K562 (cell line): ENCODE data around the gene INSM1. TPM values are rescaled to one million over a fixed set of nuclear protein-coding genes. Genes with fewer than 3 reads are reported as not detected.

Experiments
- ATAC-seq: fragments of 200-7000 bp; cut with Tn5 transposase; 3 replicates; pipeline ENCODE4 v1.9.1; 2020; ENCODE audit warnings: moderate library complexity
- BruUV-seq: library from RNA; stranded (reverse); fragments of 400-500 nt; replicated peaks from 2 replicates; lab custom pipeline; 2021; lab: Mats Ljungman, UMichigan
- CTCF ChIA-PET: fragments of 300-600 bp; formaldehyde crosslinking; extraction: SDS; loops from one replicate; lab custom pipeline; 2021; ENCODE audit warnings: low intra/inter-chr PET ratio; lab: Yijun Ruan, JAX
- POLR2A ChIA-PET: fragments of 300-600, 350-650 bp; sonication (Branson Sonifier 250); formaldehyde crosslinking; extraction: SDS; loops from one replicate; lab custom pipeline; 2021; ENCODE audit warnings: antibody characterized with exemption, inconsistent platforms; lab: Yijun Ruan, JAX
- DNase-seq, 4 experiments: peaks; one replicate each; pipeline versions ENCODE4 v3.0.0 to v3.0.0-alpha.2; 2011 to 2018; ENCODE audit warnings: low spot score in 3 of 4, mixed read lengths in 3 of 4; ENCODE audit errors: extremely low read depth in 1 of 4
- FAIRE-seq: peaks from 2 replicates; lab custom pipeline; 2011; peaks lifted over from hg19 to GRCh38; lab: Jason Lieb, UNC
- H2AFZ ChIP-seq: 2 replicates; pipeline ENCODE4 v1.6.0; 2011; ENCODE audit warnings: low read depth, low read length, control low read depth, inconsistent platforms
- H3K27ac ChIP-seq: fragments of 200-600 bp; 3 replicates; pipeline ENCODE4 v1.8.0; 2011; ENCODE audit warnings: low read depth, mild to moderate bottlenecking, control low read depth, inconsistent platforms, low read length, moderate library complexity, mixed read lengths; ENCODE audit errors: extremely low read depth
- H3K27me3 ChIP-seq, 2 experiments: fragments of 300-600 bp in 1 of 2; 2 replicates in 1 of 2; 3 replicates in 1 of 2; pipeline versions ENCODE4 v1.6.0 to v1.8.0; 2011; ENCODE audit warnings: inconsistent platforms in 2 of 2, low read length in 2 of 2, mild to moderate bottlenecking in 1 of 2, mixed read lengths in 1 of 2, moderate library complexity in 1 of 2; ENCODE audit not compliant: control insufficient read depth in 2 of 2, insufficient read depth in 2 of 2
- H3K36me3 ChIP-seq: fragments of 300-600 bp; 3 replicates; pipeline ENCODE4 v1.8.0; 2011; ENCODE audit warnings: mild to moderate bottlenecking, low read length, inconsistent platforms; ENCODE audit not compliant: control insufficient read depth, insufficient read depth
- H3K4me1 ChIP-seq, 2 experiments: fragments of 200-600 bp in 1 of 2; replicated peaks in 1 of 2; 2 replicates in 1 of 2; 3 replicates in 1 of 2; pipeline versions ENCODE4 v1.5.1 to v1.8.0; 2011; ENCODE audit warnings: inconsistent platforms in 2 of 2, low read length in 2 of 2, mild to moderate bottlenecking in 1 of 2, mixed read lengths in 1 of 2, moderate library complexity in 1 of 2; ENCODE audit not compliant: control insufficient read depth in 2 of 2, insufficient read depth in 2 of 2
- H3K4me2 ChIP-seq: 2 replicates; pipeline ENCODE4 v1.6.1; 2011; ENCODE audit warnings: low read length, control low read depth, inconsistent platforms, mixed read lengths; ENCODE audit not compliant: insufficient read depth
- H3K4me3 ChIP-seq: fragments of 200-600 bp; sonication (generic), shearing (Covaris generic); 2 replicates; pipeline ENCODE4 v1.5.1; 2016; ENCODE audit warnings: control low read depth, inconsistent platforms
- H3K79me2 ChIP-seq: fragments of 200-600 bp; 3 replicates; pipeline ENCODE4 v1.8.0; 2011; ENCODE audit warnings: low read length, inconsistent platforms; ENCODE audit not compliant: control insufficient read depth, insufficient read depth
- H3K9ac ChIP-seq, 2 experiments: 2 replicates each; pipeline versions ENCODE4 v1.6.0 to v1.6.1; 2011; ENCODE audit warnings: low read depth in 2 of 2, low read length in 2 of 2, control low read depth in 1 of 2, inconsistent platforms in 1 of 2, mild to moderate bottlenecking in 1 of 2, mixed read lengths in 1 of 2; ENCODE audit not compliant: insufficient read depth in 1 of 2
- H3K9me1 ChIP-seq: one replicate; pipeline ENCODE4 v1.6.0; 2011; ENCODE audit warnings: inconsistent platforms, mild to moderate bottlenecking, low read length, moderate library complexity; ENCODE audit not compliant: control insufficient read depth, insufficient read depth
- H3K9me3 ChIP-seq: replicated peaks from 2 replicates; pipeline ENCODE4 v1.5.1; 2011; ENCODE audit warnings: low read depth, low read length, inconsistent platforms; ENCODE audit not compliant: control insufficient read depth, insufficient read depth
- H4K20me1 ChIP-seq: replicated peaks from 2 replicates; pipeline ENCODE4 v1.6.1; 2011; ENCODE audit warnings: low read length, inconsistent platforms, mixed read lengths; ENCODE audit not compliant: control insufficient read depth, insufficient read depth
- CCAR2 ChIP-seq: fragments of 200-400 bp; formaldehyde crosslinking; IDR thresholded peaks from 2 replicates; pipeline ENCODE4 v1.6.1; 2017; ENCODE audit warnings: mild to moderate bottlenecking, low read depth, low read length
- DIDO1 ChIP-seq: fragments of 450-650 bp; IDR thresholded peaks from 2 replicates; pipeline ENCODE4 v1.6.1; 2016; ENCODE audit warnings: low read depth, missing biosample characterization, missing genetic modification characterization
- KDM1A ChIP-seq, 2 experiments: fragments of 450-650 bp; IDR thresholded peaks; 2 replicates each; pipeline ENCODE4 v1.6.1; 2016; ENCODE audit warnings: mild to moderate bottlenecking in 2 of 2
- NONO ChIP-seq, 2 experiments: fragments of 200-400 bp in 1 of 2; fragments of 450-650 bp in 1 of 2; formaldehyde crosslinking in 1 of 2; IDR thresholded peaks; 2 replicates each; pipeline ENCODE4 v1.6.1; 2017; ENCODE audit warnings: low read depth in 2 of 2, mild to moderate bottlenecking in 2 of 2, moderate library complexity in 2 of 2, low read length in 1 of 2
- PYGO2 ChIP-seq: fragments of 450-650 bp; IDR thresholded peaks from 2 replicates; pipeline ENCODE4 v1.6.1; 2016; ENCODE audit warnings: mild to moderate bottlenecking, missing genetic modification characterization, moderate library complexity, missing compliant biosample characterization
- TAF15 ChIP-seq: fragments of 200-400 bp; formaldehyde crosslinking; IDR thresholded peaks from 2 replicates; pipeline ENCODE4 v1.6.1; 2017; ENCODE audit warnings: mild to moderate bottlenecking, low read depth, low read length, moderate library complexity
- YBX1 ChIP-seq: fragments of 450-650 bp; IDR thresholded peaks from 2 replicates; pipeline ENCODE4 v1.7.1; 2016; ENCODE audit warnings: mild to moderate bottlenecking
- ZFPM2 ChIP-seq: fragments of 250-450 bp; sonication (Bioruptor Pico); IDR thresholded peaks from 2 replicates; pipeline ENCODE4 v1.5.1; 2022; ENCODE audit warnings: mild to moderate bottlenecking
- ZNF146 ChIP-seq: IDR thresholded peaks from one replicate; pipeline ENCODE4 v1.6.1; 2018; ENCODE audit warnings: missing compliant biosample characterization; ENCODE audit not compliant: unreplicated experiment
- ZNF282 ChIP-seq: sonication (generic); formaldehyde crosslinking; IDR thresholded peaks from 2 replicates; pipeline ENCODE4 v1.8.1; 2023; ENCODE audit warnings: missing genetic modification reagents
- ZNF699 ChIP-seq: fragments of 250-450 bp; sonication (Bioruptor Pico); IDR thresholded peaks from 2 replicates; pipeline ENCODE4 v1.8.0; 2021; ENCODE audit warnings: mild to moderate bottlenecking, moderate library complexity; ENCODE audit not compliant: insufficient replicate concordance
- WGBS: fragments of 100-300 bp; shearing (Covaris generic); methylation state at CpG from one replicate; pipeline ENCODE4 v1.1.6; 2016; ENCODE audit warnings: low coverage, mixed read lengths; ENCODE audit not compliant: insufficient coverage; ENCODE audit errors: missing lambda C conversion rate; 5-methylcytosine and 5-hydroxymethylcytosine counted together
- in situ Hi-C: fragments of 300-500 bp; cut with MboI; formaldehyde crosslinking; loops from 4 replicates; pipeline ENCODE4 v1.15.0; 2018; ENCODE audit warnings: inconsistent platforms, mixed read lengths
- intact Hi-C: fragments of 100-400 bp; cut with micrococcal nuclease; formaldehyde crosslinking; loops from 2 replicates; pipeline ENCODE4 v1.14.2; 2022
- polyA plus RNA-seq, 8 experiments: library from polyadenylated mRNA; depleted of rRNA in 4 of 8; stranded (reverse) in 5 of 8; unstranded in 3 of 8; fragments of >200 nt; fragmentation: Nextera tagmentation in 2 of 8; fragmentation: Illumina TruSeq in 1 of 8; extraction: Ambion mirVana in 2 of 8; extraction: Trizol in 1 of 8; gene quantifications; 2 replicates each; pipeline versions ENCODE4 v1.2.1 to v1.2.3, GENCODE V29; 2011 to 2014; ENCODE audit warnings: inconsistent platforms in 1 of 8, missing spikeins in 1 of 8
- total RNA-seq, 7 experiments: library from RNA; depleted of rRNA in 6 of 7; stranded (reverse); fragments of >200 nt in 6 of 7; fragmentation: Illumina TruSeq in 2 of 7; extraction: Trizol in 2 of 7; gene quantifications; 2 replicates each; pipeline versions ENCODE4 v1.2.1 to v1.2.3, GENCODE V29; 2011 to 2021; ENCODE audit warnings: low replicate concordance in 1 of 7
- TF ChIP-seq, protein P1 (sequence below): fragments of 450-650 bp; IDR thresholded peaks from 2 replicates; pipeline ENCODE4 v1.6.1; 2014; ENCODE audit warnings: low read depth, mild to moderate bottlenecking, moderate library complexity, borderline replicate concordance
- TF ChIP-seq, protein P2 (sequence below): IDR thresholded peaks from 3 replicates; pipeline ENCODE4 v1.6.1; 2011; ENCODE audit warnings: borderline replicate concordance, mild to moderate bottlenecking, moderate library complexity; ENCODE audit not compliant: insufficient read length; ENCODE audit errors: extremely low read depth
- TF ChIP-seq, protein P3 (sequence below), 3 experiments: IDR thresholded peaks in 2 of 3; conservative IDR thresholded peaks in 1 of 3; 2 replicates each; pipeline ENCODE4 v1.5.1; 2011 to 2012; ENCODE audit warnings: low read length in 3 of 3, mild to moderate bottlenecking in 3 of 3, control low read depth in 2 of 3, improper control_type of control experiment in 1 of 3, inconsistent platforms in 1 of 3, low read depth in 1 of 3, mixed read lengths in 1 of 3, moderate library complexity in 1 of 3; ENCODE audit not compliant: insufficient read depth in 2 of 3
- TF ChIP-seq, protein P4 (sequence below): fragments of 250-450 bp; sonication (Bioruptor Pico); IDR thresholded peaks from 2 replicates; pipeline ENCODE4 v1.9.0; 2021; ENCODE audit warnings: mild to moderate bottlenecking, inconsistent platforms

INSM1 gene
- total and polyA plus RNA-seq, 9 of the 15 experiments (the other 6 are each of a cell fraction or from before 2014, with no cell fraction given), result not detected

DNA sequence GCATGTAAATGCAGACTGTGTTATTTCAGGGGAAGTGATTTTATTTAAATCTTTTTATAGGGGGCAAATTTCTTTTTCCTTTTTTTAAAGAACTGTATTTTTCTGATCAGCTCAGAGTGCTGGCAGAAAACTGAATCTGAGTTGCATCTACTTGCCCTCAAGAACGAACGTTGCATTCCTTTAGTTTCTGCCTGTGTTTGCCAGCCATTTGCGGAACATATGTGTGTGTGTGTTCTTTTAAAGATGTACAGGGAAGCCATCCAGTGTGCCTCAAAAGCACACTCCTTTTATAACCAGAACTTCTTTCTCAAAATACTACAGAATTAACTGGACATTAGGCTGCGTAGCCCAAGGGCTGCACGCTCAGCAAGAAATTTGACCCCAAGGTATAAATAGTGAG, 25.8 kb upstream of the INSM1 start:
- no peak for ATAC-seq
- H3K9ac ChIP-seq, result no peak overlapping the region
- H3K4me1 ChIP-seq, result no peaks in the 10 kb centered on the region
- H3K9me1 ChIP-seq, result no peaks in the 10 kb centered on the region
- FAIRE-seq, result no peak
- no peak for DNase-seq
- no peak overlapping the region for H2AFZ ChIP-seq
- ChIA-PET POLR2A (no interaction called here), CTCF (no interaction called here)
- H3K4me2 ChIP-seq, result no peak overlapping the region
- no peak overlapping the region for H3K27ac ChIP-seq
- no peaks in the 10 kb centered on the region for H3K36me3 ChIP-seq
- no TSS peak for BruUV-seq
- H3K79me2 ChIP-seq, result no peaks in the 10 kb centered on the region
- in situ Hi-C loops (no loop called here), intact Hi-C loops (no loop called here)
- 2% methylated on average over 5 of the region's 5 CpGs for WGBS
- no peak overlapping the region for H3K4me3 ChIP-seq
- H3K9me3 ChIP-seq, result no peaks in the 10 kb centered on the region
- H4K20me1 ChIP-seq, result no peaks in the 10 kb centered on the region
- H3K27me3 ChIP-seq, result peaks cover 0 to 8% of the 10 kb centered on the region in 2 experiments; a peak in 1 of 5 replicates
- TF ChIP-seq TAF15 (no peak), YBX1 (no peak), ZNF146 (CRISPR knock-in tag) (no peak), ZFPM2 (CRISPR knock-in tag) (no peak), ZNF282 (CRISPR knock-in tag) (no peak), PYGO2 (tag) (no peak), KDM1A (IDR thresholded peaks at IDR 0.05) (no peak), DIDO1 (tag) (no peak), NONO (IDR thresholded peaks at IDR 0.05; ENCODE audit: low read depth in 2 of 2, low read length in 1 of 2) (no peak), ZNF699 (no peak), CCAR2 (no peak)
- TF ChIP-seq, protein P1, sequence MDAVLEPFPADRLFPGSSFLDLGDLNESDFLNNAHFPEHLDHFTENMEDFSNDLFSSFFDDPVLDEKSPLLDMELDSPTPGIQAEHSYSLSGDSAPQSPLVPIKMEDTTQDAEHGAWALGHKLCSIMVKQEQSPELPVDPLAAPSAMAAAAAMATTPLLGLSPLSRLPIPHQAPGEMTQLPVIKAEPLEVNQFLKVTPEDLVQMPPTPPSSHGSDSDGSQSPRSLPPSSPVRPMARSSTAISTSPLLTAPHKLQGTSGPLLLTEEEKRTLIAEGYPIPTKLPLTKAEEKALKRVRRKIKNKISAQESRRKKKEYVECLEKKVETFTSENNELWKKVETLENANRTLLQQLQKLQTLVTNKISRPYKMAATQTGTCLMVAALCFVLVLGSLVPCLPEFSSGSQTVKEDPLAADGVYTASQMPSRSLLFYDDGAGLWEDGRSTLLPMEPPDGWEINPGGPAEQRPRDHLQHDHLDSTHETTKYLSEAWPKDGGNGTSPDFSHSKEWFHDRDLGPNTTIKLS, result no peak
- TF ChIP-seq, protein P2, sequence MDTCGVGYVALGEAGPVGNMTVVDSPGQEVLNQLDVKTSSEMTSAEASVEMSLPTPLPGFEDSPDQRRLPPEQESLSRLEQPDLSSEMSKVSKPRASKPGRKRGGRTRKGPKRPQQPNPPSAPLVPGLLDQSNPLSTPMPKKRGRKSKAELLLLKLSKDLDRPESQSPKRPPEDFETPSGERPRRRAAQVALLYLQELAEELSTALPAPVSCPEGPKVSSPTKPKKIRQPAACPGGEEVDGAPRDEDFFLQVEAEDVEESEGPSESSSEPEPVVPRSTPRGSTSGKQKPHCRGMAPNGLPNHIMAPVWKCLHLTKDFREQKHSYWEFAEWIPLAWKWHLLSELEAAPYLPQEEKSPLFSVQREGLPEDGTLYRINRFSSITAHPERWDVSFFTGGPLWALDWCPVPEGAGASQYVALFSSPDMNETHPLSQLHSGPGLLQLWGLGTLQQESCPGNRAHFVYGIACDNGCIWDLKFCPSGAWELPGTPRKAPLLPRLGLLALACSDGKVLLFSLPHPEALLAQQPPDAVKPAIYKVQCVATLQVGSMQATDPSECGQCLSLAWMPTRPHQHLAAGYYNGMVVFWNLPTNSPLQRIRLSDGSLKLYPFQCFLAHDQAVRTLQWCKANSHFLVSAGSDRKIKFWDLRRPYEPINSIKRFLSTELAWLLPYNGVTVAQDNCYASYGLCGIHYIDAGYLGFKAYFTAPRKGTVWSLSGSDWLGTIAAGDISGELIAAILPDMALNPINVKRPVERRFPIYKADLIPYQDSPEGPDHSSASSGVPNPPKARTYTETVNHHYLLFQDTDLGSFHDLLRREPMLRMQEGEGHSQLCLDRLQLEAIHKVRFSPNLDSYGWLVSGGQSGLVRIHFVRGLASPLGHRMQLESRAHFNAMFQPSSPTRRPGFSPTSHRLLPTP, result no peak
- TF ChIP-seq, protein P3, sequence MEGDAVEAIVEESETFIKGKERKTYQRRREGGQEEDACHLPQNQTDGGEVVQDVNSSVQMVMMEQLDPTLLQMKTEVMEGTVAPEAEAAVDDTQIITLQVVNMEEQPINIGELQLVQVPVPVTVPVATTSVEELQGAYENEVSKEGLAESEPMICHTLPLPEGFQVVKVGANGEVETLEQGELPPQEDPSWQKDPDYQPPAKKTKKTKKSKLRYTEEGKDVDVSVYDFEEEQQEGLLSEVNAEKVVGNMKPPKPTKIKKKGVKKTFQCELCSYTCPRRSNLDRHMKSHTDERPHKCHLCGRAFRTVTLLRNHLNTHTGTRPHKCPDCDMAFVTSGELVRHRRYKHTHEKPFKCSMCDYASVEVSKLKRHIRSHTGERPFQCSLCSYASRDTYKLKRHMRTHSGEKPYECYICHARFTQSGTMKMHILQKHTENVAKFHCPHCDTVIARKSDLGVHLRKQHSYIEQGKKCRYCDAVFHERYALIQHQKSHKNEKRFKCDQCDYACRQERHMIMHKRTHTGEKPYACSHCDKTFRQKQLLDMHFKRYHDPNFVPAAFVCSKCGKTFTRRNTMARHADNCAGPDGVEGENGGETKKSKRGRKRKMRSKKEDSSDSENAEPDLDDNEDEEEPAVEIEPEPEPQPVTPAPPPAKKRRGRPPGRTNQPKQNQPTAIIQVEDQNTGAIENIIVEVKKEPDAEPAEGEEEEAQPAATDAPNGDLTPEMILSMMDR (IDR thresholded peaks at IDR 0.05 in 2 of 3, conservative IDR thresholded peaks at IDR 0.05 in 1 of 3; ENCODE audit: insufficient read depth in 2 of 3, low read depth in 1 of 3, low read length in 3 of 3), result no peak
- TF ChIP-seq, protein P4, sequence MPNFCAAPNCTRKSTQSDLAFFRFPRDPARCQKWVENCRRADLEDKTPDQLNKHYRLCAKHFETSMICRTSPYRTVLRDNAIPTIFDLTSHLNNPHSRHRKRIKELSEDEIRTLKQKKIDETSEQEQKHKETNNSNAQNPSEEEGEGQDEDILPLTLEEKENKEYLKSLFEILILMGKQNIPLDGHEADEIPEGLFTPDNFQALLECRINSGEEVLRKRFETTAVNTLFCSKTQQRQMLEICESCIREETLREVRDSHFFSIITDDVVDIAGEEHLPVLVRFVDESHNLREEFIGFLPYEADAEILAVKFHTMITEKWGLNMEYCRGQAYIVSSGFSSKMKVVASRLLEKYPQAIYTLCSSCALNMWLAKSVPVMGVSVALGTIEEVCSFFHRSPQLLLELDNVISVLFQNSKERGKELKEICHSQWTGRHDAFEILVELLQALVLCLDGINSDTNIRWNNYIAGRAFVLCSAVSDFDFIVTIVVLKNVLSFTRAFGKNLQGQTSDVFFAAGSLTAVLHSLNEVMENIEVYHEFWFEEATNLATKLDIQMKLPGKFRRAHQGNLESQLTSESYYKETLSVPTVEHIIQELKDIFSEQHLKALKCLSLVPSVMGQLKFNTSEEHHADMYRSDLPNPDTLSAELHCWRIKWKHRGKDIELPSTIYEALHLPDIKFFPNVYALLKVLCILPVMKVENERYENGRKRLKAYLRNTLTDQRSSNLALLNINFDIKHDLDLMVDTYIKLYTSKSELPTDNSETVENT, result no peak
